ENCODE measurements around the gene EDEM3. TPM values are rescaled to one million over a fixed set of nuclear protein-coding genes. Genes with fewer than 3 reads are reported as not detected.

Gene EDEM3
- total RNA-seq, 3 donors from 2014 or later, result 42.3 to 44.5 (median 43.2) TPM

GRCh38 chr1:184695023-184695422 lies 59.6 kb downstream of the EDEM3 start:
- H3K4me3 ChIP-seq, result no peak overlapping the region
- no peak overlapping the region for H3K27ac ChIP-seq
- DNase-seq (ENCODE audit: low spot score in 2 of 2), result no peak
- H3K4me1 ChIP-seq, result no peaks in the 10 kb centered on the region
- H3K27me3 ChIP-seq, result no peaks in the 10 kb centered on the region
- no peaks in the 10 kb centered on the region for H3K9me3 ChIP-seq
- peaks cover 4% of the 10 kb centered on the region for H3K36me3 ChIP-seq
- no peak for TF ChIP-seq POLR2AphosphoS5 (IDR thresholded peaks at IDR 0.05)
- TF ChIP-seq, protein P1, sequence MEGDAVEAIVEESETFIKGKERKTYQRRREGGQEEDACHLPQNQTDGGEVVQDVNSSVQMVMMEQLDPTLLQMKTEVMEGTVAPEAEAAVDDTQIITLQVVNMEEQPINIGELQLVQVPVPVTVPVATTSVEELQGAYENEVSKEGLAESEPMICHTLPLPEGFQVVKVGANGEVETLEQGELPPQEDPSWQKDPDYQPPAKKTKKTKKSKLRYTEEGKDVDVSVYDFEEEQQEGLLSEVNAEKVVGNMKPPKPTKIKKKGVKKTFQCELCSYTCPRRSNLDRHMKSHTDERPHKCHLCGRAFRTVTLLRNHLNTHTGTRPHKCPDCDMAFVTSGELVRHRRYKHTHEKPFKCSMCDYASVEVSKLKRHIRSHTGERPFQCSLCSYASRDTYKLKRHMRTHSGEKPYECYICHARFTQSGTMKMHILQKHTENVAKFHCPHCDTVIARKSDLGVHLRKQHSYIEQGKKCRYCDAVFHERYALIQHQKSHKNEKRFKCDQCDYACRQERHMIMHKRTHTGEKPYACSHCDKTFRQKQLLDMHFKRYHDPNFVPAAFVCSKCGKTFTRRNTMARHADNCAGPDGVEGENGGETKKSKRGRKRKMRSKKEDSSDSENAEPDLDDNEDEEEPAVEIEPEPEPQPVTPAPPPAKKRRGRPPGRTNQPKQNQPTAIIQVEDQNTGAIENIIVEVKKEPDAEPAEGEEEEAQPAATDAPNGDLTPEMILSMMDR (IDR thresholded peaks at IDR 0.05), result no peak
- intact Hi-C loops (cut with DNase I; ENCODE audit: low total_unique reads), result no loop called here

GRCh38 chr1:184693011-184693410 lies 61.6 kb downstream of the EDEM3 start:
- DNase-seq (ENCODE audit: low spot score in 2 of 2), result no peak
- Histone ChIP-seq H3K27me3 (no peaks in the 10 kb centered on the region), H3K4me3 (no peak overlapping the region), H3K4me1 (no peaks in the 10 kb centered on the region), H3K9me3 (no peaks in the 10 kb centered on the region), H3K36me3 (peaks cover 4% of the 10 kb centered on the region), H3K27ac (no peak overlapping the region)
- no peak for TF ChIP-seq POLR2AphosphoS5 (IDR thresholded peaks at IDR 0.05)
- TF ChIP-seq, protein P1 (IDR thresholded peaks at IDR 0.05), result no peak
- no peak for TF ChIP-seq POLR2A (IDR thresholded peaks at IDR 0.05)
- intact Hi-C loops (cut with DNase I; ENCODE audit: low total_unique reads), result no loop called here

GRCh38 chr1:184691719-184692324 lies 62.8 kb downstream of the EDEM3 start:
- no peaks in the 10 kb centered on the region for H3K9me3 ChIP-seq
- H3K27me3 ChIP-seq, result no peaks in the 10 kb centered on the region
- intact Hi-C loops (cut with DNase I; ENCODE audit: low total_unique reads), result no loop called here
- H3K36me3 ChIP-seq, result peaks cover 4% of the 10 kb centered on the region
- TF ChIP-seq POLR2A (IDR thresholded peaks at IDR 0.05) (no peak), POLR2AphosphoS5 (IDR thresholded peaks at IDR 0.05) (no peak)
- TF ChIP-seq, protein P1 (IDR thresholded peaks at IDR 0.05), result peak; percentile 64 to 66 (median 65)
- no peak overlapping the region for H3K27ac ChIP-seq
- DNase-seq (ENCODE audit: low spot score in 2 of 2), result no peak
- no peak overlapping the region for H3K4me3 ChIP-seq
- H3K4me1 ChIP-seq, result no peaks in the 10 kb centered on the region

DNA sequence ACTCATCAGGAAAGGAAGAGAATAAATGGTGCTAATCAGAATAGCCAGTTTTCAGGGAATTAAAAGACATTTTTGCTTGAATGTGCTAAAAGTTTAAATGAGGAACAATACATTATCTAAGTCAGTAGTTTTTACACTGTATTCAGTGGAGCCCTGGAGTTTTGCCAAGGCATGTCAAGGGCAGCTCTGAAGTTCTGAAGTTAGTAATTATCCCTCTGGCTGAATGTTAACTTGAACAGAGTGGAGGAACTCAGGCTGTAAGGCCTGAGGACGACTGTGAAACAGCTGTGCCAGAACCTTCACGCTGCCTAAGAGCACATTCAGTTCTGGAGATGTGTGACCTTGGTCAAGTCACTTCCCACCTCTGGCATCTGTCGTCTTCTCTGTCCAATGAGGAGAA lies 68.1 kb downstream of the EDEM3 start:
- TF ChIP-seq, protein P1 (IDR thresholded peaks at IDR 0.05), result no peak
- no peak for TF ChIP-seq POLR2A (IDR thresholded peaks at IDR 0.05)
- TF ChIP-seq POLR2AphosphoS5 (IDR thresholded peaks at IDR 0.05), result no peak
- Histone ChIP-seq H3K4me1 (no peaks in the 10 kb centered on the region), H3K36me3 (no peaks in the 10 kb centered on the region), H3K27ac (no peak overlapping the region), H3K4me3 (no peak overlapping the region), H3K27me3 (no peaks in the 10 kb centered on the region), H3K9me3 (peaks cover under 1 to 1% of the 10 kb centered on the region in 2 donors)
- intact Hi-C loops (cut with DNase I; ENCODE audit: low total_unique reads), result no loop called here
- no peak for DNase-seq (ENCODE audit: low spot score in 2 of 2)

DNA sequence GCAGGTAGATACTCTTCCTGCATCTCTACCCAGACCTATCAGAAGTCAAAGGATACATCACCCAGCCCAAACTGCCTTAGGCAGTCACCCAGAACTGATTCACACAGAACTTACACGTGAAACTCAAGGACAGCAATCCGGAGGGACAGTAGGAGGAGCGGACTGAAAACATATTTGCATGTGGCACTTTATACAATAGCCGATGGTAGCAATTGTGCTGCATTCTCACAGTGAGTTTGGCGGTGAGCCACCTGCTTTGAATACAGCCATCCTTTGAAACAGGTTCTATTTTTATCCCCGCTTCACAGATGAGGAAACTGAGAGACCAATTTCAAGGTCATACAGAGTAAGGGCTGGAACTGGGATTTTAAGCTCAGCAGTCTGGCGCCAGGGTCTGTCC lies 69.5 kb downstream of the EDEM3 start:
- H3K27me3 ChIP-seq, result no peaks in the 10 kb centered on the region
- H3K36me3 ChIP-seq, result no peaks in the 10 kb centered on the region
- TF ChIP-seq POLR2AphosphoS5 (IDR thresholded peaks at IDR 0.05) (no peak), POLR2A (IDR thresholded peaks at IDR 0.05) (no peak)
- TF ChIP-seq, protein P1 (IDR thresholded peaks at IDR 0.05), result no peak
- intact Hi-C loops (cut with DNase I; ENCODE audit: low total_unique reads), result no loop called here
- no peak overlapping the region for H3K4me3 ChIP-seq
- peaks cover 10 to 12% of the 10 kb centered on the region in 2 donors for H3K9me3 ChIP-seq
- H3K4me1 ChIP-seq, result no peaks in the 10 kb centered on the region
- DNase-seq (ENCODE audit: low spot score in 2 of 2), result no peak
- H3K27ac ChIP-seq, result no peak overlapping the region

All from breast epithelium (tissue), 4 donors.